ENCODE data around the gene ATP2A1. TPM values are rescaled to one million over a fixed set of nuclear protein-coding genes. Genes with fewer than 3 reads are reported as not detected.
"Not testable (repeated sequence)": the region's sequence is repeated elsewhere in the genome, so short reads cannot be mapped to it uniquely, and the experiment has no call there.

The ATP2A1 gene
- total and polyA plus RNA-seq, 2 donors (not counting 3 experiments of a cell fraction or from before 2014, with no cell fraction given), result 1.2 to 2.5 TPM

DNA sequence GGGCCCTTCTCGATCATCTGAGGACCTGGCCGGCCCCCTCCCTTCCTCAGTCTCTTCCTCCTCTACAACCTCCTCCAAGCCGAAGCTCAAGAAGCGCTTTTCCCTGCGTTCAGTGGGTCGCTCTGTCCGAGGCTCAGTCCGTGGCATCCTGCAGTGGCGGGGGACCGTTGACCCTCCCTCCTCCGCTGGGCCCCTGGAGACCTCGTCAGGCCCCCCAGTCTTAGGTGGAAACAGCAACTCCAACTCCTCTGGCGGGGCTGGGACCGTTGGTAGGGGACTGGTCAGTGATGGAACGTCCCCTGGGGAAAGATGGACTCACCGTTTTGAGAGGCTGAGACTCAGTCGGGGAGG lies 11.9 kb upstream of the ATP2A1 start:
- no peak overlapping the region for H3K9ac ChIP-seq (replicated peaks; ENCODE audit: extremely low read depth, insufficient read depth, low read length)
- DNase-seq (ENCODE audit: low read depth, low spot score) (no peak), FAIRE-seq (no peak)
- peaks cover 8% of the 10 kb centered on the region for H3K4me1 ChIP-seq (ENCODE audit: control insufficient read depth, extremely low read depth, insufficient read depth, low read length)
- no peaks in the 10 kb centered on the region for H3K9me3 ChIP-seq (replicated peaks; ENCODE audit: control insufficient read depth, insufficient read depth, low read length)
- H4K20me1 ChIP-seq (replicated peaks; ENCODE audit: control insufficient read depth, extremely low read depth, insufficient read depth, low read length), result no peaks in the 10 kb centered on the region
- BruUV-seq (replicated peaks), result no TSS peak
- no peak overlapping the region for H3K4me2 ChIP-seq (ENCODE audit: insufficient read depth, low read length)
- POLR2A ChIA-PET, result no interaction called here
- H3K27me3 ChIP-seq (ENCODE audit: control insufficient read depth in 2 of 2, insufficient read depth in 2 of 2, low read length in 2 of 2), result no peaks in the 10 kb centered on the region
- CTCF ChIA-PET, result interaction anchor here (2.3 to 2.8 kb wide), 2 partner anchors 8 to 79 kb away, joined by 8 to 10 read pairs; no protein-coding TSS in a partner anchor
- intact Hi-C loops (cut with micrococcal nuclease), result no loop called here
- dilution Hi-C loops (cut with MboI; ENCODE audit: extremely low pct_ligation_motif_present, low sequenced_read_pairs), result no loop called here
- H3K79me2 ChIP-seq (ENCODE audit: control insufficient read depth, insufficient read depth, low read length), result peaks cover 35% of the 10 kb centered on the region
- no peak overlapping the region for H3K4me3 ChIP-seq (replicated peaks in 1 of 3; ENCODE audit: insufficient read depth in 1 of 3, low read depth in 1 of 3, low read length in 3 of 3)
- H2AFZ ChIP-seq (ENCODE audit: low read depth, low read length), result no peak overlapping the region
- peaks cover 5 to 36% of the 10 kb centered on the region in 2 experiments for H3K36me3 ChIP-seq (ENCODE audit: control insufficient read depth in 2 of 2, extremely low read depth in 1 of 2, insufficient read depth in 2 of 2, low read length in 2 of 2)
- TF ChIP-seq JUN (IDR thresholded peaks at IDR 0.05; ENCODE audit: borderline replicate concordance, insufficient read depth, insufficient read length, low read depth), result no peak
- TF ChIP-seq POLR2AphosphoS5 (IDR thresholded peaks at IDR 0.05; ENCODE audit: insufficient read depth, low read depth, low read length), result no peak
- TF ChIP-seq MYC (IDR thresholded peaks at IDR 0.05; ENCODE audit: low read depth, low read length), result no peak
- TF ChIP-seq POLR2A (IDR thresholded peaks at IDR 0.05; ENCODE audit: low read depth, low read length), result no peak
- no peak overlapping the region for H3K27ac ChIP-seq (ENCODE audit: insufficient read depth, low read depth, low read length)
- no peaks in the 10 kb centered on the region for H3K9me1 ChIP-seq (replicated peaks; ENCODE audit: control insufficient read depth, extremely low read depth, insufficient read depth, low read length)

DNA sequence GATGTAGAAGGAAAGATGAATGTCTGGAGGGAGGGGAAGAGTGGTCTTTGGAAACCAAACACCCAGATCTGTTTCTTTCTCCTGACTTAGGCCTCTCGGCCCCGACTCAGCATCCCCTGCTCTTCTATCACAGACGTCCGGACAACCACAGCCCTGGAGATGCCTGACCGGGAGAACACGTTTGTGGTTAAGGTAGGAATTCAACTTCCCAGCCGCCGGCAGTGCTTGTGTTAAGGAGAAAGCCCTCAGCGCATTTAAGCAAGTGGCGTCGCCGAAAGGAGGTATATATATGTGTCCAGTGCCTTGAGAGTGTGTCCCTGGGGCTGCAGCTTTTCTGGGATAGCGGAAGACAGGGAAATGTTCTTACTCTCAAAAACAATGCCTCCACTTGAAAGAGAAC lies 11.0 kb upstream of the ATP2A1 start:
- no TSS peak for BruUV-seq (replicated peaks)
- CTCF ChIA-PET, result interaction anchor here (1.1 kb wide), 1 partner anchor 21 kb away, joined by 3 read pairs; the partner anchor contains the start of gene TUFM

GRCh38 chr16:28867646-28868045 lies 10.6 kb upstream of the ATP2A1 start:
- FAIRE-seq; H3K9ac ChIP-seq (replicated peaks; ENCODE audit: extremely low read depth, insufficient read depth, low read length); H3K9me1 ChIP-seq (replicated peaks; ENCODE audit: control insufficient read depth, extremely low read depth, insufficient read depth, low read length); H2AFZ ChIP-seq (ENCODE audit: low read depth, low read length); dilution Hi-C loops (cut with MboI; ENCODE audit: extremely low pct_ligation_motif_present, low sequenced_read_pairs); DNase-seq (ENCODE audit: low read depth, low spot score); H3K4me3 ChIP-seq (replicated peaks in 1 of 3; ENCODE audit: insufficient read depth in 1 of 3, low read depth in 1 of 3, low read length in 3 of 3); BruUV-seq (replicated peaks); H3K9me3 ChIP-seq (replicated peaks; ENCODE audit: control insufficient read depth, insufficient read depth, low read length); H4K20me1 ChIP-seq (replicated peaks; ENCODE audit: control insufficient read depth, extremely low read depth, insufficient read depth, low read length); H3K27me3 ChIP-seq (ENCODE audit: control insufficient read depth in 2 of 2, insufficient read depth in 2 of 2, low read length in 2 of 2); intact Hi-C loops (cut with micrococcal nuclease); H3K4me2 ChIP-seq (ENCODE audit: insufficient read depth, low read length); H3K4me1 ChIP-seq (ENCODE audit: control insufficient read depth, extremely low read depth, insufficient read depth, low read length); H3K27ac ChIP-seq (ENCODE audit: insufficient read depth, low read depth, low read length): not testable (repeated sequence)
- CTCF ChIA-PET, result interaction anchor here (1.1 kb wide), 1 partner anchor 21 kb away, joined by 3 read pairs; the partner anchor contains the start of gene TUFM
- POLR2A ChIA-PET, result interaction anchor here (0.6 kb wide), 1 partner anchor 45 kb away, joined by 3 read pairs; the partner anchor contains the start of gene ATXN2L
- H3K36me3 ChIP-seq (ENCODE audit: control insufficient read depth in 2 of 2, extremely low read depth in 1 of 2, insufficient read depth in 2 of 2, low read length in 2 of 2), result peaks cover 8 to 44% of the 10 kb centered on the region in 2 experiments
- H3K79me2 ChIP-seq (ENCODE audit: control insufficient read depth, insufficient read depth, low read length), result peaks cover 28% of the 10 kb centered on the region

More for the DNA sequence above, 11.0 kb upstream of the ATP2A1 start:
- Histone ChIP-seq H3K4me1 (ENCODE audit: control insufficient read depth, extremely low read depth, insufficient read depth, low read length) (peaks cover 8% of the 10 kb centered on the region), H3K4me2 (ENCODE audit: insufficient read depth, low read length) (no peak overlapping the region), H3K9me3 (replicated peaks; ENCODE audit: control insufficient read depth, insufficient read depth, low read length) (no peaks in the 10 kb centered on the region), H3K79me2 (ENCODE audit: control insufficient read depth, insufficient read depth, low read length) (peaks cover 28% of the 10 kb centered on the region), H3K9ac (replicated peaks; ENCODE audit: extremely low read depth, insufficient read depth, low read length) (no peak overlapping the region), H3K36me3 (ENCODE audit: control insufficient read depth in 2 of 2, extremely low read depth in 1 of 2, insufficient read depth in 2 of 2, low read length in 2 of 2) (peaks cover 5 to 40% of the 10 kb centered on the region in 2 experiments), H3K9me1 (replicated peaks; ENCODE audit: control insufficient read depth, extremely low read depth, insufficient read depth, low read length) (no peaks in the 10 kb centered on the region), H3K27ac (ENCODE audit: insufficient read depth, low read depth, low read length) (no peak overlapping the region), H3K4me3 (replicated peaks in 1 of 3; ENCODE audit: insufficient read depth in 1 of 3, low read depth in 1 of 3, low read length in 3 of 3) (no peak overlapping the region), H4K20me1 (replicated peaks; ENCODE audit: control insufficient read depth, extremely low read depth, insufficient read depth, low read length) (no peaks in the 10 kb centered on the region), H2AFZ (ENCODE audit: low read depth, low read length) (no peak overlapping the region), H3K27me3 (ENCODE audit: control insufficient read depth in 2 of 2, insufficient read depth in 2 of 2, low read length in 2 of 2) (no peaks in the 10 kb centered on the region)
- TF ChIP-seq MYC (IDR thresholded peaks at IDR 0.05; ENCODE audit: low read depth, low read length) (no peak), GATA2 (IDR thresholded peaks at IDR 0.05; ENCODE audit: insufficient read depth, insufficient read length, low read depth, low read length) (no peak), POLR2AphosphoS5 (IDR thresholded peaks at IDR 0.05; ENCODE audit: insufficient read depth, low read depth, low read length) (no peak), EZH2 (IDR thresholded peaks at IDR 0.05; ENCODE audit: borderline replicate concordance, low read depth, low read length, severe bottlenecking) (no peak), FOS (IDR thresholded peaks at IDR 0.05; ENCODE audit: borderline replicate concordance, insufficient read depth, low read length) (no peak)
- intact Hi-C loops (cut with micrococcal nuclease), result no loop called here
- FAIRE-seq (no peak), DNase-seq (ENCODE audit: low read depth, low spot score) (no peak)
- dilution Hi-C loops (cut with MboI; ENCODE audit: extremely low pct_ligation_motif_present, low sequenced_read_pairs), result no loop called here
- POLR2A ChIA-PET, result interaction anchor here (0.6 kb wide), 1 partner anchor 44 kb away, joined by 3 read pairs; the partner anchor contains the start of gene ATXN2L
